Epithelial cell of proximal tubule (primary cell): ENCODE measurements around the gene STC2. TPM values are rescaled to one million over a fixed set of nuclear protein-coding genes. Genes with fewer than 3 reads are reported as not detected.

Experiments used
- DNase-seq: peaks from one replicate; pipeline ENCODE4 v3.0.0-alpha.2; 2011; ENCODE audit warnings: low read depth
- H3K4me3 ChIP-seq: 2 replicates; pipeline ENCODE4 v1.5.1; 2011; ENCODE audit warnings: low read depth, mild to moderate bottlenecking, low read length
- CTCF ChIP-seq: conservative IDR thresholded peaks from 2 replicates; pipeline ENCODE4 v1.5.1; 2012; ENCODE audit warnings: low read depth, mild to moderate bottlenecking, low read length
- total RNA-seq: library from RNA; depleted of rRNA; stranded (reverse); fragments of >200 nt; gene quantifications from 2 replicates; pipeline ENCODE4 v1.2.3, GENCODE V29; 2015

The STC2 gene
- total RNA-seq, 1 donor from 2014 or later: 41.6 TPM

GRCh38 chr5:173300389-173301047 is 27.7 kb downstream of the STC2 start:
- no peak overlapping the region for H3K4me3 ChIP-seq
- no peak for DNase-seq
- TF ChIP-seq CTCF: no peak

GRCh38 chr5:173299820-173300219 is 28.4 kb downstream of the STC2 start:
- H3K4me3 ChIP-seq: no peak overlapping the region
- DNase-seq: no peak
- TF ChIP-seq CTCF: no peak

DNA sequence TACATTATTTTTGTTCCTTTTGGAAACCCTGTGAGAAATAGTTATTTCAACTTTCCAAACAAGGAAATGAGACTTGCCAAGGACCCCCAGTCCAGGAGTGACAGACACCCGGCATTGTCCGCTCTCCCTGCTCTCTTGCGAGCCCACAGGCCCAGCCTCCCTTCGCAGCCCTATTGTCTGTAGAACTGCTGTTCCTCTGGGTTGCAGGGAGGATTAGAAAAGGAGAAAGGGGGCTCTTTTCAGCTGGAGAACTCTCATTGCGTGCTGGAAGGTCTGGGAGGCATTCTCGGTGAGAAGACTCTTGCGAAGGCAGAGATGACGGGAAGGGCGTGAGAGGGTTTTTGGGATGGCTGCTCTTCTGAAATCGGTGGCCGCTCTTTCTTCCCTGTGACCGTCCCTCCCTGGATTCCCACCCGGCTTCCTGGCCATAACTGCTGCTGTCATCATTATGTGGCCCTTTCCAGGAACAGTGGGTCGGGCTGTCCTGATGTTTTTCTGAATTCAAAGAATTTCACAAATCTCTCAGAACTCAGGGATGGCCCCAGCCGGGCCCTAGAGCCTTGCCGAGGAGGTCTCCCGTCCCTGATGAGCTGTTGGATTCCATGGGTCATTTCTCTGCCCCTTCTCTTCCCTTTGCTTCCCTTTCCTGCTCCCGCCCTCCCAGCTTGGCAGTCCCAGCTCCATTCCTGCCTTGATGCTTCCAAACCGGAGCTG is 29.8 kb downstream of the STC2 start:
- no peak overlapping the region for H3K4me3 ChIP-seq
- DNase-seq: no peak
- no peak for TF ChIP-seq CTCF

GRCh38 chr5:173297813-173298212 is 30.4 kb downstream of the STC2 start:
- TF ChIP-seq CTCF: no peak
- no peak overlapping the region for H3K4me3 ChIP-seq
- DNase-seq: no peak

DNA sequence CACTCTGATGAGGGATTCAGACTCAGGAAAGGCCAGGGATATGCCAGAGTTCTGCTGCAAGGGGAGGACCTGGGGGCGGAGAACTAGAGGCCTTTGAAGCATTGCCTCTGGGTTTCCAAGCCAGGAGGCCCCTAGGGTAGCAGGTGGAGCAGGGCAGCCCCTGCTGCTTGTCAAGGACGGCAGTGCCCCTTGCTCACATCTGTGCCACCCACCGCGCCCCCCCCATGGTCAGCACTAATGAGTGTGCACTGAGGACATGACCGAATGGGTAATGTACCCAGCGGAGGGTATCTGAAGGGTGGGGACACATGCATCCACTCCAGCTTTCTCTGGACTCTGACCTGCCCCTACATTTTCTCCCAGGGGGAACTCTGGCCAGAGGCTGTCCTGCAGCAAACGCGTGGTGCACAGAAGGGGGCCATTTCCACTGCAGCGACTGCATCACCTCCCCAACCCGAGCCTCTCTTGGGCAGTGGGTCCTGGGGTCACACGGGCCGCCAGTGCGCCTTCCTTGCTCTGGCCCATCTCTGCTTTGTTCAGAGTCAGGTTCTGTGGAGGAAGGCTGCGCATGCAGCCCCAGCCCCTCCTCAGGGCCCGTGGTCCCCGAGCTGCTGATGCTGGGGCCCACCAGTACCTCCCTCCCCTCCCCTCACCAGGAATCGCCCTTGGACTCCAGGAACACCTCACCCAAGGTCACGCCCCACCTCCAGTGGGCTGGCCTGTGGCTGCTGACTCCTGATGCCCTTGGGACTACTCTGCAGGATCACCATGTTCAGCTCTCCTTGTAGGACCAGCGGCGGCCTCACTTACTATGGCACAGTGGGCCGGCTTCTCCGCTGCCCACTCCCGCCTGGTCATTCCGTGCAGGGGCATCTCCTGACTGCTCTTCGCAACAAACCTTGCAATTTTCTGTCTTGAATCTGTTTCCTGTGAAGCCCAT is 31.2 kb downstream of the STC2 start:
- TF ChIP-seq CTCF: no peak
- no peak for DNase-seq
- no peak overlapping the region for H3K4me3 ChIP-seq

GRCh38 chr5:173295796-173296195 is 32.4 kb downstream of the STC2 start:
- DNase-seq: no peak
- TF ChIP-seq CTCF: no peak
- no peak overlapping the region for H3K4me3 ChIP-seq
